ENCODE measurements around the gene DISP3.

Gene DISP3

GRCh38 chr1:11478571-11479374 lies at the start of gene DISP3:
Gene DISP3 (plus strand): TSS chr1:11479155. CDS start chr1:11500993, 21,838 bp downstream.
- DNase-seq (ENCODE audit: low read depth), result peak; percentile 71

GRCh38 chr1:11429226-11429625 lies 49.7 kb upstream of the DISP3 start:
- no peak for DNase-seq (ENCODE audit: low read depth)

- DNase-seq (ENCODE audit: low read depth), result no peak
Measured at GRCh38 chr1:11429935-11430334, 49.0 kb upstream of the DISP3 start.

- DNase-seq (ENCODE audit: low read depth), result no peak
Measured at GRCh38 chr1:11431941-11432507, 46.9 kb upstream of the DISP3 start.

- no peak for DNase-seq (ENCODE audit: low read depth)
Measured at GRCh38 chr1:11432526-11432925, 46.4 kb upstream of the DISP3 start.

GRCh38 chr1:11434501-11434900 lies 44.5 kb upstream of the DISP3 start:
- DNase-seq (ENCODE audit: low read depth), result no peak

- no peak for DNase-seq (ENCODE audit: low read depth)
Measured at GRCh38 chr1:11434926-11435325, 44.0 kb upstream of the DISP3 start.

- no peak for DNase-seq (ENCODE audit: low read depth)
Measured at GRCh38 chr1:11438996-11439395, 40.0 kb upstream of the DISP3 start.

GRCh38 chr1:11441211-11441952 lies 37.6 kb upstream of the DISP3 start:
- DNase-seq (ENCODE audit: low read depth), result no peak

GRCh38 chr1:11443043-11443442 lies 35.9 kb upstream of the DISP3 start:
- DNase-seq (ENCODE audit: low read depth), result no peak

GRCh38 chr1:11443961-11444658 lies 34.8 kb upstream of the DISP3 start:
- DNase-seq (ENCODE audit: low read depth), result no peak

- no peak for DNase-seq (ENCODE audit: low read depth)
Measured at GRCh38 chr1:11444907-11445306, 34.0 kb upstream of the DISP3 start.

- DNase-seq (ENCODE audit: low read depth), result no peak
Measured at GRCh38 chr1:11447903-11448302, 31.1 kb upstream of the DISP3 start.

GRCh38 chr1:11448373-11449099 lies 30.4 kb upstream of the DISP3 start:
- DNase-seq (ENCODE audit: low read depth), result no peak

- no peak for DNase-seq (ENCODE audit: low read depth)
Measured at GRCh38 chr1:11449100-11449403, 29.9 kb upstream of the DISP3 start.

GRCh38 chr1:11450310-11450709 lies 28.6 kb upstream of the DISP3 start:
- no peak for DNase-seq (ENCODE audit: low read depth)

- DNase-seq (ENCODE audit: low read depth), result no peak
Measured at GRCh38 chr1:11453742-11454491, 25.0 kb upstream of the DISP3 start.

- no peak for DNase-seq (ENCODE audit: low read depth)
Measured at GRCh38 chr1:11455967-11456570, 22.9 kb upstream of the DISP3 start.

GRCh38 chr1:11456965-11457364 lies 22.0 kb upstream of the DISP3 start:
- DNase-seq (ENCODE audit: low read depth), result no peak

GRCh38 chr1:11458811-11459275 lies 20.1 kb upstream of the DISP3 start:
- no peak for DNase-seq (ENCODE audit: low read depth)
